ENCODE results near the gene KNOP1.

KNOP1 gene

DNA sequence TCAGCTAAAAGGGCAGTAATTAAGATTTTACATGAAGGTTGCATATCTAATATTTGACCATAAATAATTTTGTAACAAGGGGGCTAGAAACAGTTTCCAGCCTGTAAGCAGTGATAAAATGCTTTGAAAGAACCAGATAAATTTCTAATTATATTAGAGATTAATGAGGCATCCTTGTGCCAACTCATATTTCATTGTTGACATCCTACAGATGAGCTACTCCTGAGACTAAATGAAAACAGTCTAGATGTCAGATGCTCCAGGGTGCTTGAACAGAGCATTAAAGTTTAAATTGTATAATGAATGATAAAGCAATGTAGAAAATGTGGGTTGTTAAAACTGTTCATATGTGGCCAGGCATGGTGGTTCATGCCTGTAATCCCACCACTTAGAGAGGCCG, 23.3 kb upstream of the KNOP1 start:
- no peak overlapping the region for H3K4me2 ChIP-seq (ENCODE audit: low read depth, low read length, poor library complexity, severe bottlenecking)
- H3K9me2 ChIP-seq (replicated peaks; ENCODE audit: low read depth, low read length) = no peaks in the 10 kb centered on the region
- no peak overlapping the region for H3K9ac ChIP-seq (ENCODE audit: low read depth, low read length, poor library complexity, severe bottlenecking)
- no peak overlapping the region for H2AFZ ChIP-seq (ENCODE audit: low read length)
- TF ChIP-seq EZH2phosphoT487 (IDR thresholded peaks at IDR 0.05; ENCODE audit: borderline replicate concordance) = no peak
- TF ChIP-seq, protein P1, sequence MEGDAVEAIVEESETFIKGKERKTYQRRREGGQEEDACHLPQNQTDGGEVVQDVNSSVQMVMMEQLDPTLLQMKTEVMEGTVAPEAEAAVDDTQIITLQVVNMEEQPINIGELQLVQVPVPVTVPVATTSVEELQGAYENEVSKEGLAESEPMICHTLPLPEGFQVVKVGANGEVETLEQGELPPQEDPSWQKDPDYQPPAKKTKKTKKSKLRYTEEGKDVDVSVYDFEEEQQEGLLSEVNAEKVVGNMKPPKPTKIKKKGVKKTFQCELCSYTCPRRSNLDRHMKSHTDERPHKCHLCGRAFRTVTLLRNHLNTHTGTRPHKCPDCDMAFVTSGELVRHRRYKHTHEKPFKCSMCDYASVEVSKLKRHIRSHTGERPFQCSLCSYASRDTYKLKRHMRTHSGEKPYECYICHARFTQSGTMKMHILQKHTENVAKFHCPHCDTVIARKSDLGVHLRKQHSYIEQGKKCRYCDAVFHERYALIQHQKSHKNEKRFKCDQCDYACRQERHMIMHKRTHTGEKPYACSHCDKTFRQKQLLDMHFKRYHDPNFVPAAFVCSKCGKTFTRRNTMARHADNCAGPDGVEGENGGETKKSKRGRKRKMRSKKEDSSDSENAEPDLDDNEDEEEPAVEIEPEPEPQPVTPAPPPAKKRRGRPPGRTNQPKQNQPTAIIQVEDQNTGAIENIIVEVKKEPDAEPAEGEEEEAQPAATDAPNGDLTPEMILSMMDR (conservative IDR thresholded peaks at IDR 0.05; ENCODE audit: low read length) = no peak
- H3F3A ChIP-seq (ENCODE audit: low read depth) = no peaks in the 10 kb centered on the region
- H3K79me2 ChIP-seq (ENCODE audit: insufficient read depth, low read length) = no peaks in the 10 kb centered on the region
- no peak overlapping the region for H3K4me3 ChIP-seq (ENCODE audit: low read length, poor library complexity, severe bottlenecking)
- H3K36me3 ChIP-seq (ENCODE audit: insufficient read depth, low read length) = no peaks in the 10 kb centered on the region
- H4K20me1 ChIP-seq (ENCODE audit: insufficient read depth, low read length, poor library complexity, severe bottlenecking) = no peaks in the 10 kb centered on the region
- no peaks in the 10 kb centered on the region for H3K9me3 ChIP-seq (ENCODE audit: insufficient read depth, low read depth, low read length)
- H3K4me1 ChIP-seq (ENCODE audit: insufficient read depth, low read length, poor library complexity, severe bottlenecking) = no peaks in the 10 kb centered on the region
- H3K27me3 ChIP-seq (ENCODE audit: insufficient read depth, low read length, poor library complexity, severe bottlenecking) = no peaks in the 10 kb centered on the region

DNA sequence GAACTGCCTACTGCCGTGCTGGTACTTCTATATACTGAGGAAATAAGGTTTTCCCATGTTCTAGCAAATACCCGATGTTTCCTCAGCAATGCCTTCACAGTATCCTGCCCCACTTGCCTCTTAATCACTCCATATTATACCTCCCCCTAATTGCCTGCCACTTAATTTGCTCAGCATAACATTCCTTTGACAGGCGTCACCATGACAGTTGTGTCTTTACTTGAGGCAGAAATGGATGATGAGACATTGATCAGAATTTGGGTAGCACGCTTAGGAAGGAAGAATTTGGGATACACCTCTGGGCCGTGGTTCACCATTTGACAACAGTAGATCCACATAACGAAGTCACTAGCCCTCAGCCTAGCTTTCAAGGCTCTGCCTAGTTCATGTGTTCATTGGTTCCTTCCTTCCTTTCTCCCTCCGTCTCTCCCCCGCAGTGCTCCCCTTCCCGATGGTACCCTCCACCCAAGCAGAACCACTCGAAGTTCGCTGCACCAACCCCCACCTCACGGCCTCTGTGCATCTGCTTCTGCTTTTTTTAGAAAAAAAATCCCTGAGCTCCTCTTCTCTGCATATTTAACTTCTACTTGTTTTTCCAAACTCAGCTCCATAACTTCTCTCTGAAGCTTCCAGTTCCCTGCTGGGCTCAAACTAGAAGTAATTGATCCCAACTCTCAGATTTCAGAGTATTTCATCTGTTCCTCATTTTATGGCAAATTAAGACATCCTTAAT, 19.4 kb upstream of the KNOP1 start:
- Histone ChIP-seq H3K4me1 (ENCODE audit: insufficient read depth, low read length, poor library complexity, severe bottlenecking) (no peaks in the 10 kb centered on the region), H3K9me2 (replicated peaks; ENCODE audit: low read depth, low read length) (no peaks in the 10 kb centered on the region), H3K79me2 (ENCODE audit: insufficient read depth, low read length) (no peaks in the 10 kb centered on the region)

DNA sequence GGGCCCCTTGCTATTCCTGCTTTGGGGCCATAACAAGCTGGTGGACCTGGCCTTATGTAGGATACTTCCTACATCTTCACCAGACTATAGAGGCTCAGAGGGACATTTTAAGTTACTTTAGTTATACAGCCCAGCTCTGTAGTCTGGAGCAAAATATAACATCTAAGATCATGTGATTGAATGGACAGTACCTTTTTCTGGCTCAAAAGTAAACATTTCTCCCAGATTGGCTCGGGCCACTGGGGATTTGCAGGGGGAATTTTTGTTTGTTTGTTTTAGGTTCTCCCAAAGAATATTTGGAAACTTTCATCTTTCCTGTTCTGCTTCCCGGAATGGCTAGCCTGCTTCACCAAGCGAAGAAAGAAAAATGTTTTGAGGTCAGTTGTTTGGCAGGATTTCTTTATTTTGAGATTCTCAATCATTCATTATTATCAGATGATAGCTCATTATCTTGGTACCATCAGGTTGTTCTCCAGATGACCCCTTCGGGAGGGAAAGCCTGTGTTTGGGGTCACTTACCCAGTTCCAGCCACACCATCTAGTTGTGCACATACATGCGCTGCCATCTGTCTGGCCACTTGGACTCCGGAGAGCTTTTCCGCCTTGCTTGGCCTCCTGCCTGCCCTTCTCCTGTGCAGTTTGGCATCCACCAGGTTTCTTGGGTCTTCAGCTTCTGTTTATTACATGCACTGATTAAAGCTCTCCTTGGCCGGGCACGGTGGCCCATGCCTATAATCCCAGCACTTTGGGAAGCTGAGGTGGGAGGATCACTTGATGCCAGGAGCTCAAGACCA, 17.2 kb upstream of the KNOP1 start:
- Histone ChIP-seq H3K9ac (ENCODE audit: low read depth, low read length, poor library complexity, severe bottlenecking) (no peak overlapping the region), H3K27me3 (ENCODE audit: insufficient read depth, low read length, poor library complexity, severe bottlenecking) (no peaks in the 10 kb centered on the region), H3K9me3 (ENCODE audit: insufficient read depth, low read depth, low read length) (no peaks in the 10 kb centered on the region), H3K36me3 (ENCODE audit: insufficient read depth, low read length) (no peaks in the 10 kb centered on the region), H3K9me2 (replicated peaks; ENCODE audit: low read depth, low read length) (no peaks in the 10 kb centered on the region), H3K79me2 (ENCODE audit: insufficient read depth, low read length) (no peaks in the 10 kb centered on the region), H3K4me1 (ENCODE audit: insufficient read depth, low read length, poor library complexity, severe bottlenecking) (no peaks in the 10 kb centered on the region), H3K4me3 (ENCODE audit: low read length, poor library complexity, severe bottlenecking) (no peak overlapping the region), H3F3A (ENCODE audit: low read depth) (no peaks in the 10 kb centered on the region), H3K4me2 (ENCODE audit: low read depth, low read length, poor library complexity, severe bottlenecking) (no peak overlapping the region), H4K20me1 (ENCODE audit: insufficient read depth, low read length, poor library complexity, severe bottlenecking) (no peaks in the 10 kb centered on the region), H2AFZ (ENCODE audit: low read length) (no peak overlapping the region)
- no peak for TF ChIP-seq EZH2phosphoT487 (IDR thresholded peaks at IDR 0.05; ENCODE audit: borderline replicate concordance)
- TF ChIP-seq, protein P1 (conservative IDR thresholded peaks at IDR 0.05; ENCODE audit: low read length) = no peak

More for the DNA sequence above, 19.4 kb upstream of the KNOP1 start:
- H3F3A ChIP-seq (ENCODE audit: low read depth) = no peaks in the 10 kb centered on the region
- TF ChIP-seq, protein P1 (conservative IDR thresholded peaks at IDR 0.05; ENCODE audit: low read length) = no peak
- TF ChIP-seq EZH2phosphoT487 (IDR thresholded peaks at IDR 0.05; ENCODE audit: borderline replicate concordance) = no peak
- H3K9me3 ChIP-seq (ENCODE audit: insufficient read depth, low read depth, low read length) = no peaks in the 10 kb centered on the region
- no peak overlapping the region for H3K9ac ChIP-seq (ENCODE audit: low read depth, low read length, poor library complexity, severe bottlenecking)
- H3K36me3 ChIP-seq (ENCODE audit: insufficient read depth, low read length) = no peaks in the 10 kb centered on the region
- H3K27me3 ChIP-seq (ENCODE audit: insufficient read depth, low read length, poor library complexity, severe bottlenecking) = no peaks in the 10 kb centered on the region
- no peak overlapping the region for H3K4me3 ChIP-seq (ENCODE audit: low read length, poor library complexity, severe bottlenecking)
- H4K20me1 ChIP-seq (ENCODE audit: insufficient read depth, low read length, poor library complexity, severe bottlenecking) = no peaks in the 10 kb centered on the region
- no peak overlapping the region for H3K4me2 ChIP-seq (ENCODE audit: low read depth, low read length, poor library complexity, severe bottlenecking)
- no peak overlapping the region for H2AFZ ChIP-seq (ENCODE audit: low read length)
